A549 (cell line): ENCODE measurements around the gene CDC27.

Experiments
- CBX2 ChIP-seq: fragments of 200-600 bp; sonication (generic); IDR thresholded peaks from 2 replicates; pipeline ENCODE4 v1.6.1; 2016; ENCODE audit warnings: low read depth, mild to moderate bottlenecking, borderline replicate concordance
- CBX8 ChIP-seq: fragments of 200-600 bp; sonication (generic); IDR thresholded peaks from 2 replicates; pipeline ENCODE4 v1.6.1; 2016
- CTCF ChIP-seq: fragments of >200 bp; sonication (Bioruptor Twin); formaldehyde crosslinking; IDR thresholded peaks from 3 replicates; pipeline ENCODE4 v1.5.1; 2016
- JUN ChIP-seq, 2 experiments: fragments of >200 bp; sonication (Bioruptor Twin); formaldehyde crosslinking; IDR thresholded peaks; 2 replicates in 1 of 2; 3 replicates in 1 of 2; pipeline ENCODE4 v1.6.1; 2016 to 2017
- MAZ ChIP-seq: fragments of 150-350 bp; IDR thresholded peaks from 2 replicates; pipeline ENCODE4 v1.6.1; 2014; ENCODE audit warnings: antibody characterized with exemption, low read depth, low read length, borderline replicate concordance
- MYC ChIP-seq: IDR thresholded peaks from 2 replicates; pipeline ENCODE4 v1.6.1; 2012; ENCODE audit warnings: mild to moderate bottlenecking, inconsistent platforms, low read length, improper control_type of control experiment, borderline replicate concordance
- POLR2A ChIP-seq: IDR thresholded peaks from 2 replicates; pipeline ENCODE4 v1.6.1; 2012; ENCODE audit warnings: mild to moderate bottlenecking, low read length
- POLR2AphosphoS2 ChIP-seq: conservative IDR thresholded peaks from 2 replicates; pipeline ENCODE4 v1.6.1; 2012; ENCODE audit warnings: low read length, improper control_type of control experiment, inconsistent platforms
- RAD21 ChIP-seq, 2 experiments: fragments of >200 bp in 1 of 2; sonication (Bioruptor Twin) in 1 of 2; formaldehyde crosslinking in 1 of 2; IDR thresholded peaks in 1 of 2; conservative IDR thresholded peaks in 1 of 2; 2 replicates in 1 of 2; 3 replicates in 1 of 2; pipeline ENCODE4 v1.6.1; 2012 to 2018; ENCODE audit warnings: inconsistent platforms in 1 of 2
- RFX5 ChIP-seq: fragments of 450-650 bp; IDR thresholded peaks from 2 replicates; pipeline ENCODE4 v1.7.1; 2014; ENCODE audit warnings: antibody characterized with exemption, mild to moderate bottlenecking, moderate library complexity
- TP53 ChIP-seq: fragments of 250-450 bp; sonication (Bioruptor Pico); IDR thresholded peaks from 2 replicates; pipeline ENCODE4 v1.5.0; 2021; ENCODE audit warnings: mild to moderate bottlenecking, moderate library complexity
- TF ChIP-seq, protein P1 (sequence below): IDR thresholded peaks from 2 replicates; pipeline ENCODE4 v1.6.1; 2012

- TF ChIP-seq CTCF (no peak), RAD21 (conservative IDR thresholded peaks at IDR 0.05 in 1 of 2, IDR thresholded peaks at IDR 0.05 in 1 of 2) (no peak), POLR2A (no peak), CBX8 (no peak), JUN (IDR thresholded peaks at IDR 0.05) (no peak), CBX2 (no peak), POLR2AphosphoS2 (no peak), TP53 (no peak), MYC (no peak), MAZ (no peak), RFX5 (no peak)
- TF ChIP-seq, protein P1, sequence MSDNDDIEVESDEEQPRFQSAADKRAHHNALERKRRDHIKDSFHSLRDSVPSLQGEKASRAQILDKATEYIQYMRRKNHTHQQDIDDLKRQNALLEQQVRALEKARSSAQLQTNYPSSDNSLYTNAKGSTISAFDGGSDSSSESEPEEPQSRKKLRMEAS: no peak
These were observed 46.4 kb upstream of the CDC27 start for GRCh38 chr17:47235506-47235905.
